Sigmoid colon (tissue), 7 donors: Measurements from ENCODE around the gene PFDN6. TPM values are rescaled to one million over a fixed set of nuclear protein-coding genes. Genes with fewer than 3 reads are reported as not detected.

ENCODE experiments used
- DNase-seq: peaks from one replicate; pipeline ENCODE4 v3.0.0-alpha.2; 2019
- H3K27ac ChIP-seq, 4 donors: fragments of 200-600 bp; sonication (generic); one replicate each; pipeline ENCODE4 v1.5.1; 2016 to 2019; ENCODE audit warnings: mild to moderate bottlenecking in 1 of 4
- H3K27me3 ChIP-seq, 3 donors: fragments of 200-600 bp; sonication (generic); one replicate each; pipeline ENCODE4 v1.5.1; 2019; ENCODE audit warnings: mild to moderate bottlenecking in 1 of 3
- H3K36me3 ChIP-seq, 4 donors: fragments of 200-600 bp; sonication (generic); one replicate each; pipeline ENCODE4 v1.5.1; 2016 to 2019
- H3K4me1 ChIP-seq, 4 donors: fragments of 200-600 bp; sonication (generic); one replicate each; pipeline ENCODE4 v1.5.1; 2017 to 2019
- H3K4me3 ChIP-seq, 4 donors: fragments of 200-600 bp; sonication (generic); one replicate each; pipeline ENCODE4 v1.5.1; 2017 to 2019; ENCODE audit warnings: mild to moderate bottlenecking in 2 of 4, moderate library complexity in 1 of 4
- H3K9me3 ChIP-seq, 4 donors: fragments of 200-600 bp in 3 of 4; sonication (generic) in 3 of 4; one replicate each; pipeline versions ENCODE4 v1.5.1 to v1.6.1; 2013 to 2019
- CTCF ChIP-seq, 4 experiments: fragments of 450-650 bp in 3 of 4; fragments of 200-600 bp in 1 of 4; IDR thresholded peaks; one replicate each; pipeline ENCODE4 v1.5.1; 2016 to 2019; ENCODE audit warnings: antibody characterized with exemption in 4 of 4, mild to moderate bottlenecking in 3 of 4, moderate library complexity in 2 of 4
- EP300 ChIP-seq, 4 donors: sonication (generic); formaldehyde crosslinking; IDR thresholded peaks; one replicate each; pipeline ENCODE4 v1.6.1; 2017; ENCODE audit warnings: antibody characterized with exemption in 4 of 4
- POLR2A ChIP-seq, 2 donors: fragments of 450-650 bp; IDR thresholded peaks; one replicate each; pipeline ENCODE4 v1.6.1; 2016; ENCODE audit warnings: antibody characterized with exemption in 2 of 2, mild to moderate bottlenecking in 2 of 2, moderate library complexity in 2 of 2
- POLR2AphosphoS5 ChIP-seq, 4 donors: sonication (generic); formaldehyde crosslinking; IDR thresholded peaks; one replicate each; pipeline ENCODE4 v1.6.1; 2017; ENCODE audit warnings: antibody characterized with exemption in 4 of 4
- WGBS, 2 donors: extraction: QIAGEN DNeasy Blood & Tissue Kit; methylation state at CpG; one replicate each; pipeline ENCODE4 v1.1.7; 2013; 5-methylcytosine and 5-hydroxymethylcytosine counted together
- intact Hi-C: fragments of 100-400 bp; cut with DNase I; formaldehyde crosslinking; loops from one replicate; pipeline ENCODE4 v1.15.1; 2023
- polyA plus RNA-seq, 3 donors: library from polyadenylated mRNA; stranded (reverse); fragments of 200-250 nt; gene quantifications; one replicate each; pipeline ENCODE4 v1.2.3, GENCODE V29; 2013
- total RNA-seq, 4 donors: library from RNA; depleted of rRNA; stranded (reverse); fragments of >200 nt; gene quantifications; one replicate each; pipeline ENCODE4 v1.1.0, GENCODE V29; 2016
- donor health status: healthy with polysubstance abuse.
- donor health status: Bipolar disorder and iron deficiency.
- donor health status: healthy.

Gene PFDN6
- total and polyA plus RNA-seq, 7 donors, result 7.5 to 173 (median 56.1) TPM

- H3K4me1 ChIP-seq, result peaks cover 0 to 42% (median 34%) of the 10 kb centered on the region in 4 donors
- peak overlapping the region in 3 of 4 donors; percentile 75 to 84 (median 79) for H3K4me3 ChIP-seq
- DNase-seq, result no peak
- intact Hi-C loops, result no loop called here
- no peak for TF ChIP-seq EP300 (IDR thresholded peaks at IDR 0.05)
- no peak for TF ChIP-seq CTCF (IDR thresholded peaks at IDR 0.05)
- no peak for TF ChIP-seq POLR2AphosphoS5 (IDR thresholded peaks at IDR 0.05)
- no peak for TF ChIP-seq POLR2A (IDR thresholded peaks at IDR 0.05)
- 14 to 17% methylated on average over 7 of the region's 7 CpGs for WGBS, 2 donors
- no peaks in the 10 kb centered on the region for H3K9me3 ChIP-seq
- no peaks in the 10 kb centered on the region for H3K27me3 ChIP-seq
- H3K27ac ChIP-seq, result peak overlapping the region in 3 of 4 donors; percentile 86 to 94 (median 89)
- peaks cover 12 to 23% (median 20%) of the 10 kb centered on the region in 4 donors for H3K36me3 ChIP-seq
Measured at GRCh38 chr6:33324125-33324524, 34.7 kb downstream of the PFDN6 start.

- no peak for DNase-seq
- no peaks in the 10 kb centered on the region for H3K9me3 ChIP-seq
- H3K27me3 ChIP-seq, result no peaks in the 10 kb centered on the region
- no peaks in the 10 kb centered on the region for H3K36me3 ChIP-seq
- H3K4me3 ChIP-seq, result no peak overlapping the region
- 73 to 81% methylated on average over 5 of the region's 5 CpGs for WGBS, 2 donors
- no peak for TF ChIP-seq CTCF (IDR thresholded peaks at IDR 0.05)
- no peak for TF ChIP-seq POLR2AphosphoS5 (IDR thresholded peaks at IDR 0.05)
- no peak for TF ChIP-seq POLR2A (IDR thresholded peaks at IDR 0.05)
- no peak for TF ChIP-seq EP300 (IDR thresholded peaks at IDR 0.05)
- no peak overlapping the region for H3K27ac ChIP-seq
- intact Hi-C loops, result no loop called here
- peaks cover 0 to 2% (median under 1%) of the 10 kb centered on the region in 4 donors for H3K4me1 ChIP-seq
Measured at GRCh38 chr6:33329058-33329457, 39.7 kb downstream of the PFDN6 start.

GRCh38 chr6:33330736-33331135 lies 41.3 kb downstream of the PFDN6 start:
- Histone ChIP-seq H3K27ac (no peak overlapping the region), H3K9me3 (no peaks in the 10 kb centered on the region), H3K27me3 (no peaks in the 10 kb centered on the region), H3K36me3 (no peaks in the 10 kb centered on the region), H3K4me3 (no peak overlapping the region), H3K4me1 (no peaks in the 10 kb centered on the region)
- WGBS, 2 donors, result 65 to 80% methylated on average over 10 of the region's 10 CpGs
- intact Hi-C loops, result no loop called here
- TF ChIP-seq EP300 (IDR thresholded peaks at IDR 0.05) (no peak), CTCF (IDR thresholded peaks at IDR 0.05) (no peak)
- no peak for DNase-seq

GRCh38 chr6:33333666-33334065 lies 44.3 kb downstream of the PFDN6 start:
- Histone ChIP-seq H3K27ac (no peak overlapping the region), H3K36me3 (no peaks in the 10 kb centered on the region), H3K27me3 (no peaks in the 10 kb centered on the region), H3K4me3 (no peak overlapping the region), H3K4me1 (no peaks in the 10 kb centered on the region), H3K9me3 (no peaks in the 10 kb centered on the region)
- no peak for DNase-seq
- WGBS, 2 donors, result 94 to 95% methylated on average over 4 of the region's 4 CpGs
- intact Hi-C loops, result no loop called here
- no peak for TF ChIP-seq POLR2A (IDR thresholded peaks at IDR 0.05)
- no peak for TF ChIP-seq EP300 (IDR thresholded peaks at IDR 0.05)
- TF ChIP-seq CTCF (IDR thresholded peaks at IDR 0.05), result no peak
- no peak for TF ChIP-seq POLR2AphosphoS5 (IDR thresholded peaks at IDR 0.05)

- no peaks in the 10 kb centered on the region for H3K9me3 ChIP-seq
- no peak overlapping the region for H3K27ac ChIP-seq
- 49 to 75% methylated on average over 4 of the region's 4 CpGs for WGBS, 2 donors
- no peaks in the 10 kb centered on the region for H3K36me3 ChIP-seq
- no peaks in the 10 kb centered on the region for H3K27me3 ChIP-seq
- TF ChIP-seq CTCF (IDR thresholded peaks at IDR 0.05) (no peak), POLR2A (IDR thresholded peaks at IDR 0.05) (no peak), EP300 (IDR thresholded peaks at IDR 0.05) (no peak), POLR2AphosphoS5 (IDR thresholded peaks at IDR 0.05) (no peak)
- intact Hi-C loops, result no loop called here
- DNase-seq, result no peak
- no peak overlapping the region for H3K4me3 ChIP-seq
- H3K4me1 ChIP-seq, result no peaks in the 10 kb centered on the region
Measured at GRCh38 chr6:33335916-33336315, 46.5 kb downstream of the PFDN6 start.
